Astrocyte of the hippocampus (primary cell): ENCODE measurements around the gene MRPL52.
A peak's percentile ranks its signal among the peaks of the same experiment; 100 is the strongest.
"Not testable (repeated sequence)": the region's sequence is repeated elsewhere in the genome, so short reads cannot be mapped to it uniquely, and the experiment has no call there.

Source experiments
- DNase-seq: peaks from one replicate; pipeline ENCODE4 v3.0.0; 2011; ENCODE audit warnings: low read depth, low spot score

The MRPL52 gene

DNA sequence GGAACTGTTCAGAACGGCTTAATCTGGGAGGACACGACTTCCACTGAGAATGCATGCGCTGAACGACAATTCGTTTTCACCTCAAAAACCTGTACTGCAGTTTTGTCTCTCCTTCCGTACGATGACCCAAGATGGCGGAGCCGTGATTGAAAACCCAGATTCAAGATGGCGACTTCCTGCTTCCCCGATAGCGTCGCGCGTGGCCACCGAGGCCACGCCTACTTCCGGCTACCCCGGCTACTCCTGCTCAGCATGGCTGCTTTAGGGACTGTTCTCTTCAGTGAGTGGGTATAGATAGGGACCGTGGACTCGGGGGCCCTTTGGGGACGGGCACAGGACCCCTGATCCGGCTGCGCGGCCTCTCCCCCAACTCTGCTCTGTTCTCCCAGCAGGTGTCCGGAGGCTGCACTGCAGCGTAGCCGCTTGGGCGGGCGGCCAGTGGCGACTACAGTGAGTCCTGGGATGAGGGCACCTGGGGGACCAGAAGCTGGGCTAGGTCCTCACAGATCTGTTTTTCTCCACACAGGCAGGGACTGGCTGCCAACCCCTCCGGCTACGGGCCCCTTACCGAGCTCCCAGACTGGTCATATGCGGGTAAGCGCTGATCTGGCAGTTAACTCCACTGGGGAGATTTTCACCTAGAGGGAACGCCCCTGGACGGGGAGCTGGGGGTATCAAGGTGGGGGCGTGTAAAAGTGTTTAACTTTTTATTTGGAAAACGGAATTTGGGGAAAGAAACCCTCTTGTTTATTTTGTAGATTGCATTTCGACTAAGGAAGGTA, at the start of gene MRPL52:
TSS of gene MRPL52 (plus strand) at position 227 of the 782 bp plus-strand sequence. CDS start at position 253, 26 bp downstream.
- DNase-seq, result peak; percentile 96

DNA sequence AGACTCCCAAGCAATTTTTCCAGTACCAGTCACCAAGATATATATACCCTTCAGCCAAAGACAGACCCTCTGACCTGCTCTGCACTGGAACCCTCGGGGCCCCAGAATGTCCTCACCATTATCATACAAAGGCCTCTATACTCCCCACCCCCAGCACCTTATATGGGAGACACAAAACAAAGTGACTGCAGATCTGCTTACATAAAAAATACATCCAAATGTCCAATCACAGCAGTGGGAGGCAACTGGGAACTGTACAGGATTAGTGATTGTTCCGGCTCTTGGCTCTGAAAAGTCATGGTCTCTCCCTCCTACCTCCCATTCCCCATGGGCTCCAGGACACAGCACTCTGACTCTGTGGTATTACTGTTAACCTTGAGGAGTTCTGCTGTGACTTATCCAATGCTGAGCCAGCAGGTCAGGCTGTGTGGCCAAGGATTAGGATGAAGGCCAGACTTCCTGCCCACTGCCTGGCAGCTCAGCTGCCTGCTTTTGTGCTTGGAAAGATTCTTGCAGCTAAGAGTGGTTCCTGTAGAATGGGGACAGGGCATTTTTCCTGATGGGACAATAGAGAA, 49.5 kb upstream of the MRPL52 start:
- DNase-seq, result peak; percentile 18

DNA sequence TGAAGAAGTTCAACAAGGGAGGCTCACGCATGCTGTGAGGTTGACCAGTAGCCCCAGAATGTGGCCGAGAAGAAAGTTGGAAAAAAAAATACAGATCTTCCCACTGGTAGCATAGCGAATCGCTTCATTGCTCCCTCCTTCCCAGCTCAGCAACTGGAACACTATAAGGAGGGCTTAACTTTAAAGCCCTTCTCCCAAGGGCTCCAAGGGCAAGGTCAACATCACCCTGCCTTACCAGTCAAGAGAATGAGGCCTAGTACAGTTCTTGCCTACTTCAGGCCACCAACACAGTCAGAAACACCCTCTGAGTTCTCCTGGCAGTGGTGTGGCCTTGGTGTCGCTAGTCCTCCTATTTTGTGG, 48.8 kb upstream of the MRPL52 start:
- DNase-seq, result no peak

DNA sequence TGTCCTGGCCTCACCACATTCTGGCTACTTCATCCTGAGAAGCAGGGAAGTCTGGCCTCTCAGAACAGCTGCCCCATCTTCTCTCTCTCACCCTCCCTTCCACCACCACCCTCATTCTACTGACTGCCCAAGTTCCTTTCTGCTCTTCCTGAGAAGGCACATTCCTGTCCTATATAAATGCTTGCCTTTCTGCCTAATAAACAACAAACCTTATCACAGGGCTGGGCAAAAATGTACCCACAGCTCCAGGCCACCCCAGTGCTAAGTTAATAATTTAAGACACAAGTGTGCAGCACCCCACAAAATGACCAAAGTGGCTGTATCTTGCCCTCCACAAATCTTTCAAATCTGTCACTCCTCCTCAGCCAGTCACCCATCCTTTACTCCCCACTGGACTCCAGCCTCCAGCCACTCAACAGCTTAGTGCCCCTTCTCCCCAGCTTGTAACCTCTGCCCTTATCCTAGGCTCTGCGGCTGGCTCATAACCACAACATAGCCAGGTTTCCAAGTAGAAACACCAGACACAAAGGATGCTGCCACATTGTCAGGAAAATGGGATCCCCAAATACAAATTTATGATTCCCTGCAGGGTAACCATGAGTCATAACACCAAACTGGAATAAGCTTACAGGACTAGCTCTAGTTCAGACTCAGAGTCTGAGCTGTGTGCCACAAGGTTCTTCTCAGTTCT, 48.2 kb upstream of the MRPL52 start:
- peak; percentile 26 for DNase-seq

DNA sequence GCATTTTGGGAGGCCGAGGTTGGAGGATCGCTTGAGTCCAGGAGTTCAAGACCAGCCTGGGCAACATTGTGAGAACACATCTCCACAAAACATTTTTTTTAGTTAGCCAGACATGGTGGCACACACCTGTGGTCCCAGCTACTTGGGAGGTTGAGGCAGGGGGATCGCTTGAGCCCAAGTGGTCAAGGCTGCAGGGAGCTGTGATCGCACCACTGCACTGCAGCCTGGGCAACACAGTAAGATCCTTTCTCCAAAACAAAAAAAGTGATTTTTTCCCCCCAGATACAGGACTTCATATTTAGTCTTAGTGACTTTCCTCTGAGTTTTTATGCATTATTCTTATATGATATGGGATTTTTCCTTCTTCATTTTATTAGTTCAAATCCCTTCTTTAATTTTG, 43.0 kb upstream of the MRPL52 start:
- no peak for DNase-seq

DNA sequence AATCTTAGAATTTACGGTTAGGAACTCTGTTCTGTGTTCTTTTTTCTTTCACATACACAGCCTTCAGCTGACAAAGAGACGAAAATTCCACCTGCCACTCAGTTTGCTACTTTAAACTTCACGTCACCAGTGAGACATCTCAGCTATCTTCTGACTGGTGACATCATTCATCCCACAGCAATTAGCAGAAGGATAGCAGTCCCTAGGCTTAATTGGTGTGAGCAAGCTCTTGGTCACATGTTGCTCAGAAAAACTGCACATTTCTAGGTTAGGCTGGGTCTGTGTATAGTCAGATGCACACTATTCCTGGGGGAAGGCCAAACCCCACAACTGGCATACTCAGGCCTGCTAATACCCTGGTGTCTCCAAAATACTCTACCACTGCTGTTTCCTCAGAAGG, 38.4 kb upstream of the MRPL52 start:
- DNase-seq, result peak; percentile 82

DNA sequence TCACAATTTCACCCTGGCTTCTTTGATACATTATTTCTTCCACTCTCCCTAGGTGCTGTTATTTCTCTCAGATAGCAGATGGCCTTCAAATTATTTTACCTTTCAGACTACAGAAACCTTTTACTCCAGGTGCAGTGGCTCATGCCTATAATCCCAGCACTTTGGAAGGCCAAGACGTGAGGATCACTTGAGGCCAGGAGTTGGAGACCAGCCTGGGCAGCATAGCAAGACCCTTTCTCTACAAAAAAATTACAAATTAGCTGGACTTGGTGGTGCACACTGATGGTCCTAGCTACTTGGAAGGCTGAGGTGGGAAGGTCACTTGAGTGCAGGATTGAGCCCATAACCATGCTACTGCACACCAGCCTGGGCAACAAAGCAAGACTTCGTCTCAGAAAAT, 37.5 kb upstream of the MRPL52 start:
- DNase-seq, result no peak

DNA sequence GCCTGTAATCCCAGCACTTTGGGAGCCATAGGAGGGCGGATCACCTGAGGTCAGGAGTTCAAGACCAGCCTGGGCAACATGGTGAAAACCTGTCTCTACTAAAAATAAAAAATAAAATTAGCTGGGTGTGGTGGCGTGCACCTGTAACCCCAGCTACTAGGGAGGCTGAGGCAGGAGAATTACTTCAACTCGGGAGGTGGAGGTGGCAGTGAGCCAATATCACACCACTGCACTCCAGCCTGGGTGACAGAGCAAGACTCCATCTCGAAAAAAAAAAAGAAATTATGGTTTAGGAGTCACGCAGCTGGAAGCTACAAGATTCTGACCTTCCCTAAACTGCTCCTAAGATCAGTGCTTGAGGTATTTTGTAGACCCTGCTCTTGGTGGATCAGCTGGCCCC, 36.1 kb upstream of the MRPL52 start:
- DNase-seq, result not testable (repeated sequence)

DNA sequence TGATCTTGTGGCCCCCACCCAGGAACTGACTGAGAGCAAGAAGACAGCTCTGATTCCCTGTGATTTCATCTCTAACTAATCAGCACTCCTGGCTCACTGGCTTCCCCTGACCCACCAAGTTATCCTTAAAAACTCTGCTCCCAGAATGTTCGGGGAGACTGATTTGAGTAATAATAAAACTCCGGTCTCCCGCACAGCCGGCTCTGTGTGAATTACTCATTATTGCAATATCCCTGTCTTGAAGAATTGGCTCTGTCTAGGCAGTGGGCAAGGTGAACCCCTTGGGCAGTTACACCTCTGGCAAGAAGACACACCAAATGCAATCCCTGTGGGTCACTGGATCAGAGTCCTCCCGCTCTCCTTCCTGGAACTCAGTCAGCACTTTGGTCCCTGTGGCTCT, 35.7 kb upstream of the MRPL52 start:
- DNase-seq, result no peak

DNA sequence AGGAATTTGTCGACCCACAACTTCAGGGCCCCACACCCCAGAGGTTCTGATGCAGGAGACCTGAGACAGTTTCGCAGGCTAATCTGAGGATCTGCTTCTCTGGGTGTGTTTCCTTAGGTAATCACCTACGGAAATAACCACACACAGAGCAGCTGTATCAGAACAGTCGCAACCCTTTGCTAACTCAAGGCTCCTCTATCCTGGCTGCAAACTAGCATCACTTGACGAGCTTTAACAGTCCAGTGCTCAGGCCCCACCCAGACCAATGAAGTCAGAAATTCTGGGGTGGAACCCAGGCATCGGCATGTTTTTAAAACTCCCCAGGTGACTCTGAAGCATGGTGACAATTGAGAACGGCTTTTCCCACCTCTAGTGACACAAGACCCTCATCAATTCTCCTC, 35.1 kb upstream of the MRPL52 start:
- DNase-seq, result no peak

DNA sequence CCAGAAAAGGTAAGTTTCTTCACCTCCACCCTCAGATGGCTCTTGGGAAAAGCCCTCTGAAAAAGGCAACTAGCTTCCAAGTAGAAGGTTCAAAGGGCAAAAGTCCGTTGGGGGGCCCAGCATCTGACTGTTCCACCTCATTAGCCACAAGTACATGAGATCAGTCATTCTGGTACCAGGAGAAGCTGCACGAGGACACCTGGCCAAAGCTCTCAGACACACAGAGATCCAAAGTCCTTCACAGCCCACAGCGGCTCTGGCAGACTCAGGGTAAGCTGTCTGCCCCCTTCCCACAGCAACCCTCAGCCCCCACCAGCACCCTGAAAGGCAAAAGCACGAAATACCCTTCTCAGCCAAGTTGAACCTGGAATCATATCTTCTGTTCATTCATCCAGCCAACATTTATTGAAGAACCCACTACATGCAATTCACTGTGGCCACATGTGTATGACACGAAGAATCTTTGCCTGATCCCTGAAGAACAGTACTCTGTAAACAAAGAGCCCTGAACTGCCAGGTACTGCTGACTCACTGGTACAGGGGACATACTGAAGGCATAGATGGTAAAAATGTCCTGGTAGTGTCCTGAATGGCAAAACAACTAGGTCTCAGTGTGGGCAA, 33.5 kb upstream of the MRPL52 start:
- no peak for DNase-seq

DNA sequence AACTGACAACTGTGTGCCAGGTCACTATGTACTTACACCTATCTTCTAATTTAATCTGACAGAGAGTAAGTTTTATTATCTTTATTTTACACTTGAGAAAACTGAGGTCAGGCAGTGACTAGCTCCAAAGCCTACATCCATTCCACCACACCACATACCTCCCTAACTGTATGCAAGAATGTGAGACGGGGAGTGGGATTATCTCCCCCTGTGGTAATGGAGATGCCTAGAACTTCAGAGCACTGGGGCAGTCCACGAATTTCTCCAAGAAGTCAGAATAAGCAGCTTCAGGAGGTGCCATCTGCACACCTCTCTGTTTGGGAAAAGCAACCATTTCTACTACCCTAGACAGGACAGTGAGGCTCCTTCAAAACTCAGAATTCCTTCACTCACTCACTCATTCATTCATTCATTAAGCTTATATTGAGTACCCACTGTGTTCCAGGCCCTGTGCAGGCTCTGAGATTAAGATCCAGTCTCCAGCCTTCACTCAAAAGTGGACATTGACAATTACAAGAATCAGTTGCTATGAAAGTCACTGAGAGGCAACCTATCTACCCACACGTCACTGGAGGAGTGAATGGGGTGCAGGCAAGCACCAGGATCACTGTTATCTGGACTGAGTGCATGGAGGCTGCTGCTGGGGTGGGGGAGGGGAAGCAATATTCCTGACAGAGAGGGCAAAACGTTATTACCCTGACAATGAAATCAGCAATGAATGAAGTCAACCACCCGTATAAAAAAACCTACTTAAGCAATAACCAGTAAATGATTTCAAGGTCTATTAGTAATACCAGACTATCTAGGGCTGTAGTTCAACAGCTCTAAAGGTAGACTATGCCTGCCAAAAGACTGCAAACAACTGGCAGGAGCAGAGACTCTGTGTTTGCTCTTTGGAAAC, 32.4 kb upstream of the MRPL52 start:
- no peak for DNase-seq

DNA sequence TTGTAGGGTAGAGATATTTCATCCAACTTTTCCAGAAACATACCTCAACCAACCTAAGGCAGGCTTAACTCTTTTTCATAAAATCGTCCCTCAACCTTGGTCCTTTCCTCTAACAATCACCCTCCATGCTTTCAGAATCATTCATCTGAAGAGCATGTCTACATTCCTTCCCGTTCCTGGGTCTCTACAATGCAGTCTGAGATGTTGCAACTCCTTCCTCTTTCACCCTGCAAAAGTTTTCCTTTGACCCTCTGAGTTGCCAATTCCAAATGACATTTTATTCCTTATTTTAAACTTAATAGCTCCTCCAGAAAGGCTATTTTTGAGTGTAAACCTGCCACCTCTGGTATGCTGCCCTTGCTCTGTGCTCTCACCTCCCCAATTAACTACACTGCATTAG, 31.2 kb upstream of the MRPL52 start:
- no peak for DNase-seq

DNA sequence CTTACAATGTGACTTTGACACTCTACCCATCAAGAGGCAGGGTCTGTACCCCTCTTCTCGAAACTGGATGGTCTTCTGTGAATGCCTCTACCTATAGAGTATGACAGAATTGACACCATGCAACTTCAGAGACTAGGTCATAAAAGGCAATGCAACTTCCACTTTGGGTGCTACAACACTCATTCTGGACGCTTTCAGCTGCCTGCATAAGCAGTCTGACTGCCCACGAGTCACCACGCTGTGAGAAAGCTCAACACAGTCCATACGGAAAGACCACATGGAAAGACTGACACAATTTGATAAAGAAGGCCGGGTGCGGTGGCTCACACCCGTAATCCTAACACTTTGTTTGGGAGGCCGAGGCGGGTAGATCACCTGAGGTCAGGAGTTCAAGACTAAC, 29.3 kb upstream of the MRPL52 start:
- no peak for DNase-seq

DNA sequence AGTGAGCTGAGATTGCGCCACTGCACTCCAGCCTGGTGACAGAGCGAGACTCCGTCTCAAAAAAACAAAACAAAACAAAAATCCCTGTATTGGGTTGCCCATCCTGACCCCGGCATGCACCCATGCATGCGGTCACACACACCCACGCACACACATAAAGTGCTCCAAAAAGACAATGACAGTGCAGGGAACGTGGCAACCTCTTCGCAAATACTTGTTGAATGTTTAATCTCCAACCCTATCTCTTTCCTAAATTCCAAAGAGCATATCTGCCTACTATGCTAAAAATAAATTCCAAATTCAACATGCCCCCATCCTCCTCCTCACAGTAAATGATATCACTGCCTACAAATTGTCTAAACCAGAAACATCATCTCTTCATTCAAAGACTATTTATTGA, 28.0 kb upstream of the MRPL52 start:
- DNase-seq, result no peak

DNA sequence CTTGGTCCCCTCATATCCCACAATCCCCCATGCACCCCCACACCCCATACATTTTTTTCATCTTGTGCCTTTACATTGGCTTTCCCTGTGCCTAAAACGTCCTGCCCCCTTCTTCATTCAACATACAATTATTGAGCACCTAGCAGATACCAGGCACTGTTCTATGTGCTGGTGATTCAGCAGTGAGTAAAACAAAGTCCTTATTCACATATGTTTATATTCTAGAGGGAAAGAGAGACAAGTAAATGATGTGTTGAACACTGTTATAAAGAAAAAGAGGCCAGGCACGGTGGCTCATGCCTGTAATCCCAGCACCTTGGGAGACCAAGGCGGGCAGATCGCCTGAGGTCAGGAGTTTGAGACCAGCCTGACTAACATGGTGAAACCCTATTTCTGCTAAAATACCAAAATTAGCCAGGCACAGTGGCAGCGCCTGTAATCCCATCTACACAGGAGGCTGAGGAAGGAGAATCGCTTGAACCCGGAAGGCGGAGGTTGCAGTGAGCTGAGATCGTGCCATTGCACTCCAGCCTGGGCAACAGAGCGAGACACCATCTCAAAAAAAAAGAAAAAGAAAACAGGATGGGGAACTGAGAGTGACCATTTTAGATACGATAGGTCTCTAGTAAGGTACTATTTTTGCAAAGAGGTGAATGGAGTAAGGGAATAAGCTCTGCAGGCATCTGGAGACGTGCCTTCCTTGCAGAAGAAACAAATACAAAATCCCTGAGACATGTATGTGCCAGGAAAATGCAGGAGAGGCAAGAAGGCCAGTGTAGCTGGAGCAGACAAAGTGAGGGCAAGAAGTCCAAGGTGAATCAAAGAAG, 26.6 kb upstream of the MRPL52 start:
- no peak for DNase-seq

DNA sequence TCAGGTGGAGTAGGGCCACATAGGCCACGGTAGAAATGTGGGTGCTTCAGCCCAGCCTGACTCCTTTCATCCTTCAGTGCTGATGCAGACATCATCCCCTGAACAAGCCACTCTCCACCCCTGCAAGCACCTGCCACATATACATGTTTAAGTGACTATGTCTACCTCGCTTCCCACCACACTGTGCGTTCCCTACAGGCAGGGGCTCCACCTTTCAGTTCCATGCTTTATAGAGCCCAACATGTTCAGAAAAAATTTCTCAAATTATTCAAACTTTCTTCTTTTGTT, 26.1 kb upstream of the MRPL52 start:
- DNase-seq, result no peak

DNA sequence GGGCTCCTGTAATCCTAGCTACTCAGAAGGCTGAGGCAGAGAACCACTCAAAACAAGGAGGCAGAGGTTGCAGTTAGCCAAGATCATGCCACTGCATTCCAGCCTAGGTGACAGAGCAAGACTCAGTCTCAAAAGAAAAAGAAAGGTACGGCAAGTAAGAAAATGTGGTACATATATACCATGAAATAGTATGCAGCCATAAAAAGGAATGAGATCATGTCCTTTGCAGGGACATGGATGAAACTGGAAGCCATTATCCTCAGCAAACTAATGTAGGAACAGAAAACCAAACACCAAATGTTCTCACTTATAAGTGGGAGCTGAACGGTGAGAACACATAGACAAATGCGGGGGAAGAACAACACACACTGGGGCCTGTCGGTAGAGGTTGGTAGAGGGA, 24.5 kb upstream of the MRPL52 start:
- DNase-seq, result not testable (repeated sequence)

DNA sequence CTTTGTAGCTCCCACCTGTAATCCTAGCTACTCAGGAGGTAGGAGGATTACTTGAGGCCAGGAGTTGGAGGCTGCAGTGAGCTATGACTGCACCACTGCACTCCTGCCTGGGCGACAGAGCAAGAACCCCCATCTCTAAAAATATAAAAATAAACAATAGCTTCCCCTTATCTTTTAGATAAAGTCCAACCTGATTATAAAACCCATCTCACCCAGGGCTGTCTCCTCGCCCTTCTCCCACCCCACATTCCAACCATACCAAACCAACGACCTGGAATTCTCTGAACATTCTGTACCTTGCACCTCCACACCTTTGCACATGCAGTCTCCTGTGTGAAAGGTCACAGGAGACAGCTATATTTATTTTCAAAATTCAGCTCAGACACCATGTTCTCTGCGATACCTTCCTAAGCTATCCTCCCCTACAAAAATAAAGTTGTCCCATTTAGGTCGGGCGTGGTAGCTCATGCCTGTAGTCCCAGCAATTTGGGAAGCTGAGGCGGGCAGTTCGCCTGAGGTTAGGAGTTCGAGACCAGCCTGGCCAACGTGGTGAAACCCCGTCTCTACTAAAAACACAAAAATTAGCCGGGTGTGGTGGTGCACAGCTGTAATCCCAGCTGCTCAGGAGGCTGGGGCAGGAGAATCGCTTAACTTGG, 22.1 kb upstream of the MRPL52 start:
- DNase-seq, result no peak
